ENCODE measurements around the gene CREBL2.

DNA sequence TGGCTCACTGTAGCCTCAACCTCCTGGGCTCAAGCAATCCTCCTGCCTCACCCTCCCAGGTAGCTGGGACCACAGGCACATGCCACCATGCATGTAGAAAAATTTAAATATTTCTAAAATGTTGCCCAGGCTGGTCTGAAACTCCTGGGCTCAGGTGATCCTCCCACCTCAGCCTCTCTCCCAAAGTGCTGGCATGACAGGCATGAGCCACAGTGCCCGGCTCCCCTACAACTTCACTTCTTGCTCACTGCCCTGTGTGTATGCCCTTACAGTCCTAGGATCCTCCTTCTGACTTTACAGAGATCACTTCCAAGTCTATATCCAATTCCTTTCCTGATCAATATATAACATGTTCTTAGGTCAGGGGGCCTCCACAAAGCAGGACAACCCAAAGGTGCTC lies 23.8 kb upstream of the CREBL2 start:
- TF ChIP-seq POLR2AphosphoS5 (IDR thresholded peaks at IDR 0.05), result no peak
- TF ChIP-seq, protein P1, sequence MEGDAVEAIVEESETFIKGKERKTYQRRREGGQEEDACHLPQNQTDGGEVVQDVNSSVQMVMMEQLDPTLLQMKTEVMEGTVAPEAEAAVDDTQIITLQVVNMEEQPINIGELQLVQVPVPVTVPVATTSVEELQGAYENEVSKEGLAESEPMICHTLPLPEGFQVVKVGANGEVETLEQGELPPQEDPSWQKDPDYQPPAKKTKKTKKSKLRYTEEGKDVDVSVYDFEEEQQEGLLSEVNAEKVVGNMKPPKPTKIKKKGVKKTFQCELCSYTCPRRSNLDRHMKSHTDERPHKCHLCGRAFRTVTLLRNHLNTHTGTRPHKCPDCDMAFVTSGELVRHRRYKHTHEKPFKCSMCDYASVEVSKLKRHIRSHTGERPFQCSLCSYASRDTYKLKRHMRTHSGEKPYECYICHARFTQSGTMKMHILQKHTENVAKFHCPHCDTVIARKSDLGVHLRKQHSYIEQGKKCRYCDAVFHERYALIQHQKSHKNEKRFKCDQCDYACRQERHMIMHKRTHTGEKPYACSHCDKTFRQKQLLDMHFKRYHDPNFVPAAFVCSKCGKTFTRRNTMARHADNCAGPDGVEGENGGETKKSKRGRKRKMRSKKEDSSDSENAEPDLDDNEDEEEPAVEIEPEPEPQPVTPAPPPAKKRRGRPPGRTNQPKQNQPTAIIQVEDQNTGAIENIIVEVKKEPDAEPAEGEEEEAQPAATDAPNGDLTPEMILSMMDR (IDR thresholded peaks at IDR 0.05), result no peak

All from breast epithelium (tissue), 3 donors.